Lower leg skin (tissue), 3 donors: ENCODE data around the gene RPRM.

Source experiments
- POLR2A ChIP-seq, 2 donors: fragments of 450-650 bp; IDR thresholded peaks; one replicate each; pipeline ENCODE4 v1.6.1; 2016 to 2017; ENCODE audit warnings: antibody characterized with exemption in 2 of 2, mild to moderate bottlenecking in 1 of 2, moderate library complexity in 1 of 2
- TF ChIP-seq, protein P1 (sequence below), 3 donors: fragments of 450-650 bp; IDR thresholded peaks; one replicate each; pipeline ENCODE4 v1.5.1; 2016; ENCODE audit warnings: antibody characterized with exemption in 3 of 3, mild to moderate bottlenecking in 3 of 3, moderate library complexity in 2 of 3

DNA sequence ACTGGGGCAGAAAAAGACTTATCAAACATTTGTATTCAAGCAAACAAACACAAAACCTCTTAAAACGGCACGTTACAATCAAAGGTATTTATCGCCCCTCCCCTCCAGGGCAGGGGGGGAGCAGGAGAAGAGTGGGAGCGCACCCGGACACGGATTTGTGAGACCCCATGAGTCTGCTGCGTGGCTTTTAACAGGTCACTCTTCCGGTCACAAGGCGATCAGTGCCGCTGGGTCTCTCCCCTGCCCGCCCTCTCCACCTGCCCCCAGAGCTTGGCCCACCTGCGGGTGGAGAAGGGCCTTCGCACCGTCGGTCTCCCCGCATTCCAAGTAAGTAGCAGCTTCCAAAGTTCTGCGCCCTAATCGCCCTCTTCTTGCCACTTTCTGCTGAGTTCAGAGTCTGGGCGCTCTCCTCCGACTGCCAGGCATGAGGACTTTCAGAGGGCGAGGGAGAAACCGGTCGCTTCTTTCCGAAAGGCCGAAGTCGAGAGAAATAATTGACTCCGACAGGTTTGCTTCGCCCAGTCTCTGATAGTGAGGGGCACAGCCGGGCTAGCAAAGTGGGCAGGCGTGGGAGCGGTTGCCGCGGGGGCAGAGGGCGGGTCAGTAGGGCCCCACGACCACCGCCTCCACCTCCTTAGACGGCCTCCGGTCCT is 800 bp downstream of the RPRM start:
- TF ChIP-seq, protein P1, sequence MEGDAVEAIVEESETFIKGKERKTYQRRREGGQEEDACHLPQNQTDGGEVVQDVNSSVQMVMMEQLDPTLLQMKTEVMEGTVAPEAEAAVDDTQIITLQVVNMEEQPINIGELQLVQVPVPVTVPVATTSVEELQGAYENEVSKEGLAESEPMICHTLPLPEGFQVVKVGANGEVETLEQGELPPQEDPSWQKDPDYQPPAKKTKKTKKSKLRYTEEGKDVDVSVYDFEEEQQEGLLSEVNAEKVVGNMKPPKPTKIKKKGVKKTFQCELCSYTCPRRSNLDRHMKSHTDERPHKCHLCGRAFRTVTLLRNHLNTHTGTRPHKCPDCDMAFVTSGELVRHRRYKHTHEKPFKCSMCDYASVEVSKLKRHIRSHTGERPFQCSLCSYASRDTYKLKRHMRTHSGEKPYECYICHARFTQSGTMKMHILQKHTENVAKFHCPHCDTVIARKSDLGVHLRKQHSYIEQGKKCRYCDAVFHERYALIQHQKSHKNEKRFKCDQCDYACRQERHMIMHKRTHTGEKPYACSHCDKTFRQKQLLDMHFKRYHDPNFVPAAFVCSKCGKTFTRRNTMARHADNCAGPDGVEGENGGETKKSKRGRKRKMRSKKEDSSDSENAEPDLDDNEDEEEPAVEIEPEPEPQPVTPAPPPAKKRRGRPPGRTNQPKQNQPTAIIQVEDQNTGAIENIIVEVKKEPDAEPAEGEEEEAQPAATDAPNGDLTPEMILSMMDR (IDR thresholded peaks at IDR 0.05): no peak
- no peak for TF ChIP-seq POLR2A (IDR thresholded peaks at IDR 0.05)
